ENCODE results near the gene GNAQ.

The GNAQ gene

DNA sequence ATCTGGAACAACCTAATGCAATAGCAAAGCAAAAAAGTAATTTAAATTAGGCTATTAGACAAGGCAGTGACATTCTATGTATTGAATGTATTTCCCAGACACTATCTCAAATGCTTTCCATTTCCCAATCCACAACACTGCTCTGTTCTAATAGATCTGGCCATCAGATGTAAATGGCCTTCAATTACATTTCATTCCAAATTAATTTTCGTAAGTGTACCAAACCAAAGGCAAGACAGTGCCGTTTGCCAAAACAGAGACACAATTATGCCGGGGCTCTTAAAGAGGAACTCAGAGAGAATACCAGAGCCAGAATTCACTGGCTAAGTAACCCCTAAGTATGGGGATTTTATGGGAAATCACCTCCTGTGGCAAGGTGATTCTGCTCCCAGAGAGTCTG, 63.1 kb downstream of the GNAQ start:
- ATAC-seq, result no peak

DNA sequence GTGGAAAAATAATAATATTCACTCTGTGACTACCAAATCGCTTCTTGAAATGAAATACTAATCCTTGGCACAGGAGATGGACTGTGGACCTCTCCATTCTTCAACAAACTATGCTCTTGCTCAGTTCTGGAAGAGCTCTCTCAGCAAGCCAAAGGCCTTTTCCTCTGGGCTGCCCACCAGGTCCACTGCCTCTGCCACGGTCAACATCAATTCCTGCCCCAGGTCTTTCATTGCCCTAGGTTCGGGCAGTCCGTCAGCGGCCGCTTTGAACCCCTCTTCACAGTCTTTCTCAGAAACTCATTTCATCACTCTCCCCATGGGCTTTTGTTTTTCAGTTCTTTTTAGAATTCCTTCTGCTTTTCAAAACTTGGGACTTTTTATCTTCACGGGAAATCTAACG, 64.9 kb downstream of the GNAQ start:
- ATAC-seq, result no peak

DNA sequence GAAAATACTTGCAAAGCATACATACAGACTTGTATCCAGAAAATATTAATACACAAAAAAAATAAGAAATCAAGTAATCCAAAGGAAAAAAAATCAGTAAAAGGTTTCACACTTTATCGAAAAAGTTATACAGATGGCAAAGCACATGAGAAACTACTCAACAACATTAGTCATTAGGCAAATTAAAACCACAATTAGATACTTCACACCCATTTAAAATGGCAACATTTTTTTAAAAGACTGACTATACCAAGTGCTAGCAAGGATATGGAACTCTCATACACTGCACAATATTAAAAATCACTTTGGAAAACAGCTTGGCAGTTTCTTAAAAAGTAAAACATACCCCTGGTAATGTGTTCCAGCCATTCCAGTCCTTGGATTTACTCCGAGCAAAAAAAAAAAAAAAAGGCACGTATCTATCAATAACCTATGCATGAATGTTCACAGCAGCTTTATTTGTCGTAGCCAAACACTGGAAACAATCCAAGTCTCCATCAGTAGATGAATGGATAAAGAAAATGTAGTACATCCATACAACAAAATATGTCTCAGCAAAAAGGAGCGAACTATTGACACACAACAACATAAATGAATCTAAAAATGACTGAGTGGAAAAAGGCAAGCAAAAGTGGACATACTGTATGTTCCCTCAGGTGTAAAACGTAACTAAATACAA, 66.0 kb downstream of the GNAQ start:
- peak; percentile 53 to 62 for ATAC-seq

DNA sequence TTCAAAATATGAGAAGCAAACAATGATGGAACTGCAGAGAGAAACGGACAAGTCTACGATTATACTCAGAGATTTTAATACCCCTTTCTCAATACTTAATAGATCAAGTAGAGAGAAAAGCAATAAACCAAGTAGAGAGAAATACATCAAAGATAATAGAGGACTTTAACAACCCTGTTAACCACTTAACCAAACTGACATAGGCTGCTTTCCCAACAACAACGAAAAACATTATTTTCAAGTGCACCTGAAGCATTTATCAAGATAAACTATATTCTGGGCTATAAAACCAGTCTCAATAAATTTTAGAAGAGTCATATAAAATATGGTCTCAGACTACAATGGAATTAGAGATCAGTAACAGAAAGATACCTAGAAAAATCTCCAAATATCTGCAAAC, 67.4 kb downstream of the GNAQ start:
- no peak for ATAC-seq

DNA sequence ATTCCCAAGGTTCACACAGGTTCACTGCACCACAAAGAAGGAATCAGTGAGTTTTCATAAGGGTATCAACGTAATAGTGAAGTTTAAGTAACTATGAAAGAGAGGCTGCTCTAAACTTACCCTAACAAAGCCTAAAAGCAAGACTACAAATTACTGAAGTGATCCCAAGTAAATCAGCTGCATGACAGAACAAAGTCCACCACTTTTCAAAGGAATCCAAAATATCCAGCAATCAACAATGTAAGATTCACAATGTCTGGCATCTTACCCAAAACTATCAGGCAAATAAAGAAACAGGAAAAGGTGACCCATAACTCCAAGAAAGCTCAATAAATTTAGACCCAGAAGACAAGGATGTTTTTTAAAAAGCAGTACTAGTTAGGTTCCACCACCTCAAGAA, 70.1 kb downstream of the GNAQ start:
- ATAC-seq, result no peak

DNA sequence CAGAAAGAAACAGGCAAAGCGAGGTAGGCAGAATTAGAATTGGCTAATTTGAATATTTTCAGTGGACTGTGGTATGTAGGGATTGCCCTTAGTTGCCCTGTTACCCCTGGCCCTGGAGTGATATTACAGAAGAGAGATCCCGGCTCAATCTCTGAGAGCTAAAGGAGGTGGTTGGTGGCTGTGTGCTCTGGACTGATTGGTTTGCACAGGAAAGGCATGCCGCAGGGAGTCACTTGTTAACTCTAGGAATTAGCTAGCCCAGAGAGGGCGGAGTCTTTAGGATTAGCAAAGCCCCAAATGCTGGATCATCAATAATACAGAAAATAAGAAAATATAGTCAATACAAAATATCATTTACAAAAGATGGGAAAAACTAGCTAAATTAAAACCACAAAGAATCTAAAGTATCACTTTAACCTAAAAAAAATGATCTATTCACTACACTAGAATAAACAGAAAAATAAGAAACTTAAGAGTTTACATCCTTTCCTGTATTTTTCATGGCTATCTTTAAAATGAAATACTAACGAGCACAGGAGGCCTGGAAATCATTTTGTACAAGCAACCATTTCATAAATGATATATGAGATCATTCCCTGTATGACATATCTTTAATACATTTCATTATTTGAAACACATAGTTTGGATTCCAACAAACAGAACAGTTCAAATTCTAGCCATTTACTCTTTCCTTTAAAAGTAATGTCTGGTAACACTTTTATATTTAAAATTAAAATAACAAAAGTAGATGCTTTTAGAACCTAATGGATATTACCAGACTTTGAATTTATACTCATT, 71.1 kb downstream of the GNAQ start:
- ATAC-seq, result no peak

DNA sequence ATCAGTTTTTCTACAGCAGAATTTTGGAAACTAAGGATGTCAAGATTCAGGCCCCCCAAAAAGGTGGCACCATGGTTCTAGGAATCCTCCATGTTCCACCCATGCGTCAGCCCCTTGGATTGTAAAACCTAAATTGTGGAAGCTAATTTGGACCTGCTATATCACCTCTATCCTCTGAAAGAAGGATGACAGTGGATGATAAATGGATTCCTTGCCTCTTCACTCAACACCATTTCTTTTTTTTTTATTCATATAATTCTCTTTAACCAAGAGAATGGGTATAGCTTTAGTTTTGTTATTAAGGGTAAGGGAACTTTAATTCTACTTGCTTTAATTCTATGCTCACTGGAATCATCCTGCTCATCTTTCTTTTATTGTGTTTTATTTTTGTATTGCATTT, 71.8 kb downstream of the GNAQ start:
- ATAC-seq, result no peak

DNA sequence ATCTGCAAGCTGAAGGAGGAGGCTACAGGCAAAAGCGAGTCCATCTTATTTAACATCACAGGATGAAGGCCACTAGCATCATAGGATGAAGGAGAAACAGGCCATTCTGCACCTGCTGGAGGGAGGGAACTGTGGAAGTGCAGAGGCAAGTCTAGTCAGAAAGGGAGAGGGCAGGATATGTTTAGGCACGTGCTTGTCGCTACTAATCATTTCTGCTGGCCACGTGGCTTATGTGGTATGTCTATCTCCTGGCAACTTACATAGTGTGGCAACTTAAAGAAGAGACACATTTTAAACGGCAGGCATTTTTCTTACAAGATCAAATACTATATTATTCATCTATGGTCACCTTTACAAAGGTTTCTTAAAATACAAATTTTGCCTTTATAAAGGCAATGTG, 74.0 kb downstream of the GNAQ start:
- ATAC-seq, result no peak

DNA sequence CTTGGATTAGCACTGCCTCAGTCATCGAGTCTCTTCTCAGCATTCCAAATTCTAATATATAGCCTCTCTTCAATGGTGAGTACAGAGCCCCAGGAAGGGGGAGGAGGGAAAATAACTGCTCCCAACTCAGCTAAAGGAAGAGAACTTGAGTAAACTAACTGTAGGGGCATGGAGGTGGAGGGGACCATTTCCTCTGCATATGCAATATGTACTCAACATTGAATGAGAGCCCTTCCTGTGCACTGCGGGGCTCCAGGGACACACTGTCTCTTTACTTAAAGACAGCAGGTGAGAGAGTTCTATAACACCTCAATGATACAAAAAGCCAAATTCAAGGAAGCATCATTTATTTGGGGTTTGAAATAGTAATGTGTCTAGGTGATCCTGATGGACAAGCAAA, 75.1 kb downstream of the GNAQ start:
- no peak for ATAC-seq

DNA sequence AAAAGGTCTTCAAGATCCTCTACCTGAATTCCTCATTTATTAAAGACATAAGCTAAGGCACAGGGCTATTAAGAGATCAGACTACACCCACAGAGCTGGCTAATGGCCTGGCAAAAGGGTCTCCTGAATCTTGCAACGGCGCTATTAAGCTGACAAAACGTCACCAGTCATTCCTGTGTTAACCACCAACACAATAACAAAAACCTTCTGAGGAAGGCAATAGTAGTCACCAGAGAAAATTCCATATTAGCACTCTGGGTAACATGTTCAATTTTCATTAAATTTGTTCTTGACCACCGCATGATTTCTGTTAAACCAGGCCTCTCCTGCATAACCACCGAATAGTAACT, 77.0 kb downstream of the GNAQ start:
- ATAC-seq, result no peak

DNA sequence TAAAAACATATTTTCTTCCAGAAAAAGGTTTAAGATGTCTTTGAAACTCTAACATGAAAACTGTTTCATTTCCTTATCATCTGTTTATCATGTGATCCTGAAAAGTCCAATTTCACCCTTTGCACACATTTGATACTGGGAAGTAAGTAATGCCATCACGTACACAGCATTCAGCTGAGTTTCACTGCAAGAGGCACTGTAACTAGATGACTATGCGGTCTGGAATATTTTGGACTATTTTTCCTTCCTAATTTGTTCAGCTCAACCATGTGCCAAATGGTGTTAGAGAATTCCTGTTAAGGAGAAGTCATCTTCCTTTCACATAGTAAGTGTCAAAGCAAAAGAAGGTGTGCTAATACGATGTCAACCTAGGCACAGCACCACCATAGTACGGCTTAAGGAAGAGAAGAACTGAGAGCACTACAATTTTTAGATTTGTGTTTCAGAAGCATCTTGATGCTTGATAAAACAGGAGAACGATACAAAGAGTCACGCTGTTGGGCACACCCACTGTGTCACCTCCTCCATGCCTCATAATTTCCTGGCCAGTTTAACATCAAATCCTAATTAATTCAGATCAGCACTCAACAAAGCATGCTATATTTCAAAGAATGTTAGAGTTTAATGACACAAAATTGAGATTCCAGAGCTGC, 77.5 kb downstream of the GNAQ start:
- no peak for ATAC-seq

DNA sequence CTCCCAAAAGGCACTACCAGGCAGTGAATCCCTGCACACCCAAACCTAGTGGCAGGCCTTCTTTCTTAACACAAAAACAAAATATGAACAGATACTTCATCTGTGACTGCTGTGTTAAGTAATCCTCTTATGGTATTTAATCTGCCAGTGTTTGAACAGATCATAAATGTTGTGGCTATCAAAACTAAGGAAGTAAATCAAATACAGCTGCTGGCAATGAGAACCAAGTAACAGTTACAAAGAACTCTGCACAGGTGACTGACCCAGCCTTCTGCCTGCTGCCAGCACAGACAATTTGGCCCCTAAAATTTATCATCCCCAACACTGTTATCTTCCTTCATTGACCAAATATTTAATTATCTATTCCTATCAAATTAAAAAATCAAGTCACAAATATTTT, 78.0 kb downstream of the GNAQ start:
- no peak for ATAC-seq

DNA sequence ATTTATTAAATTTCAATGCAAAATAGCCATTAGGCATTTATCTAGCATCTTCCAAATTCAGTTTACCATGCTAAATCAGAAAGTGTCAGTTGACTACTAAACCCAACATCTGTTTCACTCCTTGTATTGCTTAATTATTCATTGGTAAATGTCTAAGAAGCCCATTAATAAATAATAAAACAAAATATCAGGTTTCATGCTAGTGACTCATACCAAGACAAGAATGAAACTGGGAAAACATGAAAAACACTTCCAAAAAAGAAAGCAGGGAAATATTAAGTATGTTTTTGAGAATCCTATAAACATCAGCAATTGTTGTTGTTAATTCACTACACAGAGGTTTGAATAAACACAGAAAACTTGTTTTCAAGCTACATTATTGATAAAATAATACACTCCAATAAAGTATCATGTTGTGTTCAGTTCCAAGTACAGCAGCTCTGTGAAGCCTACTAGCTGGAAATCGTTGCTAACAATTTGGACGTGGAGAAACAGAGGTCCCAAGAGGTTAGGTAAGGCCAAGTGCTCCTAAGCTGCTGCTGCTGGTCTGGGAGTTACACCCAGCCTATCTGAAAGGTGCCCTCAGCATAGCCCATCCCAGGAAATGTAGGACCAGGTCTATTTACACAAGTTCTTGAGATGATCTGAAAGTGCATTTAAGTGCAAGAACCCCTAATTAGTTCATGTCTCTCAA, 78.8 kb downstream of the GNAQ start:
- no peak for ATAC-seq

DNA sequence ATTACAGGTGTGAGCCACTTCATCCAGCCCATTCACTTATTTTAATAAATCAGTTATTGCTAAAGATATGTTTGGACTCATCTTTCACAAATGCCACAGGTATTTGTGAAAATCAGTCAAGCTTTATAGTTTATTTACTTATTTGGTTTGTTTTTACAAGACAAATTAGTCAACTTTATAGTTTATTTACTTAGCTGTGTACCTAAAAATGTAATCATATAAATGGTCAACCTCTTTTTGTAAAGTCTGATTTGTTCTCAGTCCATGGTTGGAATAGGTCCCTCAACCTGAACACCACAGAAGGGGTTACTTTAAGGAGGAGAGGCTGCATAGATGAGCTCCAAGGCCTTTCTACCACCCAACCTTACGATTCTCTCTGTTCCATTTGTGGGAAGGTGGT, 80.2 kb downstream of the GNAQ start:
- no peak for ATAC-seq

DNA sequence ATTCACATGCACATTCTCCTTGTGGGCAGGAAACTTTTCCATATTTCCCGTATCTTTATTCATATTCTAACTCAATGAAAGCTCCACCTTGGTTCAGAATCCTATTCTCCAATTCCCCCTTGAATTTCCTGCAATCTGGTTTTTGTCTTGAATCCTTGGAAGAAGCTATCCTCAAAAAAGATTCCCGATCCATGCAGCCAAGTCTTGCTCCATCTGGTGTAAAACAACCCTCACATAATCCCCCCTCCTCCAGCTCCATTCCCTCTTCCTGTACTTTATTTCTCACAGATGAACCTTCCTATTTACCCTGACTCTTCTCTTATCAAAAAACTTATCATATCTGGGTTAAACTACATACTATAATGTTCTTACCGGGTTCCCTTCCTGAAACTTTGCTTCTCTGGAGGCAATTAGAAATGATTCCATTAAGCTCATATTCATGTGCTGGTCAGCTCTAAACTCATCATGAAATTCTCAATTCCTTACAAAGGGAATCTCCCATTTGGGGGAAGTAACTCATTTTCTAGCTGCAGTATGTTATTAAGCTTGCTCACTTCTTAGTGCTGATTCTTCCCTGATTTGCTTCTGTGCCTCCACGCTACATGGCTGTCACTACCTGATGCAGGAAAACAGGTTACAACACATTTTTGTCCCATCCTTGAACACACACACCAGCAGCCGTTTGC, 81.7 kb downstream of the GNAQ start:
- no peak for ATAC-seq

DNA sequence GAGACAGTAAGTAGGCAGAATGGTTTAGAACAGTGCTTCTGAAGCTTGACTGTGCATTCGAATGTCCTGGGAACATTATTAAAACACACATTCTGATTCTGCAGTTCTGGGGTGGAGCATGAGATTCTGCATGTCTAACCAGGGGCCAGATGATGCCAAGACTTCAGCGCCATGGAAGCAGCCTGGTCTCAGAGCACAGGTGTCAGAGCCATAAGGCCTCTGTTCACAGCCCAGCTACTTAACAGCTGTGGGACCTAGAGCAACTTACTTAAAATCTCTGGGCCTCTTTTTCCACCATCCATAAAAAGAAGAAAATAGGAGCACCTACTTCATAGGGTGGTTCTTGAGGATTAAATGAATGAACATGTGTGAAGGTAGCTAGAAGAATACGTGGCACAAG, 84.0 kb downstream of the GNAQ start:
- no peak for ATAC-seq

DNA sequence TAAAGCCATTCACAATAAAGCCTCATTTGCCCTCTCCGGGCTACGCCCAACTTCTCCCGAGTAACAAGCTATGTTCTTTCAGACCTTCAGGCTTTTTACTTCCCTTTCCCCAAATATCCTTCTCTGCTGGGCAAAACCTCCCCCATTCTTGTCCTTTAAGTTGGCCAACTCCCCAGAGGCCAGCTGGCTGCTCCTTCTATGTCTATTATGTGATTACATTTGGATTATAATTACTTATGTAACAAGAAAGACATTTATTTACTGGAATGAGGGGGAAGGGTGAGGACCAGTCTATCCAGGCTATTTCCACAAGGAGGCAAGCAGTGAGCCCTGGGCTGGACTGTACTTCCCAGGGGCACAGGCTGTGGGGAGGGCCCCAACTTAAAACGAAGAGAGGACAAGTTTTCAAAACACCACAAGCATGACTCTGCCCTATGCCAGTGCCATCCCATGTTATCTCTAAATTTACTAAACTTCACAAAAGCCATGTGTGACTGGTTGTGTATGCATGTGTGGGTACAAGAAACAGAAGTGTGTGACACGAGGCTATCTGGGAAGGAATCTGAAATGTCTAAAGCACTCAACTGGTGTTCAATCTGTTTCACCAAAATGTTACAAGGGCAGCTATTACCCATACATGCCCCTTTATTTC, 84.5 kb downstream of the GNAQ start:
- ATAC-seq, result no peak

DNA sequence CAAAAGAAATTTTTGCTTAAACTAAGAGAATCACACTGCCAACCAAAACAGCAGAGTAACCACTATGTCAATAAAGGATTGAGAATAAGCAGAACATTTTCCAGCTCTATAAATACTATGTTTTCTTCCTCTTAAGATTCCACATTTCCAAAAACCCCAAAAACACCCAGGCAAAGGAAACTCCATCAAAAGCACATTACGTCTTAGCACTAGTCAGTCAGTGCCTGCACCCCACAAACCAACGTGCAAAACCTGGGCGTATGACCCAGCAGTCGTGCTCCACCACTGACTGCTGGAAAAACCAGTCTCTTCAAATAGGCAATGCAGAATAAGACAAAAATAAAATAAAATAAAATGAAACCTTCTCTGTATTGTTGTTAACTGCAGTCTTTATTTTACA, 85.3 kb downstream of the GNAQ start:
- no peak for ATAC-seq

DNA sequence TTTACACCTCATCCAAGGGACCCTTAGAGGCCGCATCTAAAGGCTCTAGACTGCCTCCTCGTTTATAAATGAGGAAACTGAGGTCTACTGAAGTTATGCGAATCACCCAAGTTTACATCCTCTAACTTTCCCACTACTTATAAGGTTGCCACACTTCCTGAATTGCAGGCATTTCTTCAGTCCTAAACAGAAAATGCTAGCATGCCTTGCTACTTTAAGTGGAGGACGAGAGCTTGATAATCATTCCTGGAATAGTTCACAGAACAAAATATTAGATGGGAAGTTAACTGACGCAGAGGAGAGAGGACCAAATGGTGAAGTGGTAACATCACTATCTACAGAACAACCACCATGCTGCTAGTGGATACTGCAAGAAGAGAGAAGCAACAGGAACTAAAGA, 85.8 kb downstream of the GNAQ start:
- no peak for ATAC-seq

DNA sequence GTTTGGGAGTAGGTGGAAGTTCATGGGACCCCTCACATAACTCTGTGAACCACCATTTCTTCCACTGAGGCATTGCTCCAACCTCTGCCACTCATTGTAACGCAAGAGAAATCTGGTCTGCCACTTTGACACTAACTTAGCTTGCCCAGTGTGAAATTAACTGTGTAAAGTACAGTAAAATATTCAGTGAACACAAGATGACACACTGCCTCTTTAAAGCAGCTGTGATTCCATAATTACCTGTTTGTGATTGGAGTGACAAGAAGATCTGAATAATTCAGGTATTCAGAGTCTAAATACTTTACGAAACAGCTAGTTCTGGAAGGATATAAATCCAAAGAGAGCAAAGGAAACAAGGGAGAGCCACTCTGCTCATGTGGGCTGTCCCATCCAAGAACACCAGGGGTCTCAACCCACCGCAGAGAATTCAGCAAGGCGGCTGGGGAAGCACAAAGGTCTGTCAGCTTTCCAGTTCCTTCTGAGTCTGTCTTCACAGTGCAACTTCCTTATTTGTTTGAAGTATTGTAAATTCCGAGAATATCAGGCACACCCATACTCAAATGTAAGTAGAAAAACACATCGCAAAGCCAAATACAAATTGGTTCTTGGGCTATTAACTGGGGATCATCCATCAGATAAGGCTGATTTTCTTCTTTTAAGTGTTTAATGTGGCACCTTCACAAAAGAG, 86.9 kb downstream of the GNAQ start:
- no peak for ATAC-seq

DNA sequence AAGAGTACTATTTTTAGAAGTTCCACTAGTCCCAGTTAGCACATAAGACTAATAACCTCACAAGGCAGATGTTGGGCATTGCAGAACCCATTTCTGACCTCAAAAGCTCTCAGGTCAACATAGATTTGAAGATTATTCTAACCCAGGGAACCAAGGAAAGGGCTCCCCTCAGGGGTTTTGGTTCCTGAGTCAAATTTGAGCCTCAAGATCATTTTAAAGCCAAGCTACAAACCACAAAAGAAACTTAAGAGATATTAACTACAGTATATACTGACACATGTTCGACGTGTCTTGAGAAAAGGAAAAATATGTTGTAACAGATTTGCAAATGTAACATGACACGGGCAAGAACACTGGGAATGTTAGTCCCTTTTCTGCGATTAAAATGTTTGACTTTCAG, 88.6 kb downstream of the GNAQ start:
- no peak for ATAC-seq

DNA sequence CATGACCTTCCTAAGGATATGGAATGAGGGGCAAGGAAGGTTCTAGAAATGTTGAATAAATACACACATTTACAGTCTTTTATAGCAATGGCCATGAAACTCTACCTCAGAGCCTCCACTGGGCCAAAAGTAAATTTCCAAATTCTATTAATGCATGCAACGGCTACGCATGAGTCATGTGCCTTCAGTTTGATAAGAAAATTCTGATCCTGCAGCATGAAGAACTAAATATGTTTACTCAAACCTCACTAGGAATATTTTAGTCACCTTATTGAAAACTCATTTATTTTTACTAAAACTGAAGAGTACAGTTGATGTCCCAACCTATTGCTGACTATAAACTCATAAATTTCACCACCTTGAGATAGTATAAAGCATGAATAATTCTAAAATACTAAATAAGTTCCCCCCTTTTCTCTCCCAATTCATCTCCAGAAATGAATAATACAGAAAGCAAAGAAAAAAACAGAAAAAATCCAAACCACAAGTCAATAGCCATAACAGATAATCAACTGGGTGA, 92.4 kb downstream of the GNAQ start:
- peak in 1 of 2 donors; percentile 5 for ATAC-seq

Measured in activated CD4-positive, CD25-positive, alpha-beta regulatory T cell treated with anti-CD3 and anti-CD28 coated beads, Interleukin-2, amount 50 U/mL, for 24 hours (primary cell).